H1 (cell line): ENCODE measurements around the gene CORO7. TPM values are rescaled to one million over a fixed set of nuclear protein-coding genes. Genes with fewer than 3 reads are reported as not detected.

Experiments
- CTCF ChIA-PET: fragments of 300-600 bp; sonication (Branson Sonifier 250); formaldehyde crosslinking; loops from one replicate; lab custom pipeline; 2021; ENCODE audit not compliant: partially characterized antibody; lab: Charles Lee
- POLR2A ChIA-PET: fragments of 300-600 bp; sonication (Branson Sonifier 250); formaldehyde crosslinking; loops from one replicate; lab custom pipeline; 2021; ENCODE audit warnings: inconsistent platforms; ENCODE audit not compliant: partially characterized antibody; lab: Charles Lee
- DNase-seq, 2 experiments: peaks; one replicate each; pipeline versions ENCODE4 v3.0.0 to v3.0.0-alpha.2; 2010 to 2022; ENCODE audit warnings: low spot score in 2 of 2, low read depth in 1 of 2, mixed read lengths in 1 of 2
- FAIRE-seq: peaks from 2 replicates; lab custom pipeline; 2011; peaks lifted over from hg19 to GRCh38; lab: Jason Lieb, UNC
- H2AFZ ChIP-seq: 2 replicates; pipeline ENCODE4 v1.8.1; 2012; ENCODE audit warnings: low read length, inconsistent platforms
- H2AK5ac ChIP-seq: 2 replicates; pipeline ENCODE4 v1.6.1; 2013; ENCODE audit warnings: low read depth, low read length
- H2BK120ac ChIP-seq: replicated peaks from 2 replicates; pipeline ENCODE3; 2013; ENCODE audit warnings: low read depth, low read length, inconsistent platforms
- H2BK12ac ChIP-seq: 2 replicates; pipeline ENCODE4 v1.6.1; 2013; ENCODE audit warnings: low read depth, low read length
- H2BK15ac ChIP-seq: 2 replicates; pipeline ENCODE4 v1.6.1; 2013; ENCODE audit warnings: low read length
- H2BK20ac ChIP-seq: 2 replicates; pipeline ENCODE4 v1.6.1; 2013; ENCODE audit warnings: low read length
- H2BK5ac ChIP-seq: 2 replicates; pipeline ENCODE4 v1.6.1; 2013; ENCODE audit warnings: low read depth, low read length
- H3K14ac ChIP-seq: 2 replicates; pipeline ENCODE4 v1.6.1; 2013; ENCODE audit warnings: inconsistent platforms; ENCODE audit not compliant: insufficient read length
- H3K18ac ChIP-seq: 2 replicates; pipeline ENCODE4 v1.6.1; 2013; ENCODE audit warnings: low read length; ENCODE audit errors: extremely low read depth
- H3K23ac ChIP-seq: 2 replicates; pipeline ENCODE4 v1.6.1; 2013; ENCODE audit warnings: inconsistent platforms; ENCODE audit not compliant: insufficient read length
- H3K23me2 ChIP-seq: 2 replicates; pipeline ENCODE4 v1.6.1; 2013; ENCODE audit warnings: low read depth, low read length
- H3K27ac ChIP-seq: 2 replicates; pipeline ENCODE4 v1.6.1; 2011; ENCODE audit warnings: low read depth, low read length, inconsistent platforms
- H3K27me3 ChIP-seq, 4 experiments: replicated peaks in 1 of 4; 1 replicate in 1 of 4; 2 replicates in 3 of 4; pipeline versions ENCODE4 v1.6.1 to v1.8.1; 2011 to 2013; ENCODE audit warnings: low read length in 3 of 4, mild to moderate bottlenecking in 3 of 4, inconsistent platforms in 2 of 4, mixed read lengths in 2 of 4, moderate library complexity in 1 of 4; ENCODE audit not compliant: control insufficient read depth in 3 of 4, insufficient read depth in 3 of 4; ENCODE audit errors: extremely low read depth in 1 of 4
- H3K36me3 ChIP-seq, 4 experiments: 2 replicates each; pipeline versions ENCODE4 v1.6.1 to v1.8.1; 2011 to 2013; ENCODE audit warnings: mild to moderate bottlenecking in 4 of 4, low read length in 3 of 4, moderate library complexity in 2 of 4, control low read depth in 1 of 4, inconsistent platforms in 1 of 4; ENCODE audit not compliant: insufficient read depth in 4 of 4, control insufficient read depth in 2 of 4
- H3K4ac ChIP-seq: replicated peaks from 2 replicates; pipeline ENCODE3; 2013; ENCODE audit warnings: low read length, low read depth, mixed read lengths, inconsistent platforms; ENCODE audit not compliant: insufficient read length
- H3K4me1 ChIP-seq, 4 experiments: replicated peaks in 1 of 4; 1 replicate in 1 of 4; 2 replicates in 3 of 4; pipeline versions ENCODE4 v1.6.1 to v1.8.1; 2011 to 2013; ENCODE audit warnings: low read length in 3 of 4, inconsistent platforms in 2 of 4, mixed read lengths in 1 of 4; ENCODE audit not compliant: insufficient read depth in 4 of 4, control insufficient read depth in 3 of 4
- H3K4me2 ChIP-seq, 2 experiments: 2 replicates each; pipeline versions ENCODE4 v1.6.1 to v1.8.1; 2011 to 2013; ENCODE audit warnings: low read depth in 2 of 2, low read length in 2 of 2, control low read depth in 1 of 2, inconsistent platforms in 1 of 2, mild to moderate bottlenecking in 1 of 2; ENCODE audit not compliant: insufficient read depth in 1 of 2
- H3K4me3 ChIP-seq, 4 experiments: fragments of 200-600, 300-600 bp in 1 of 4; sonication (generic), shearing (Covaris generic), sonication (Bioruptor Twin) in 1 of 4; 2 replicates each; pipeline versions ENCODE4 v1.5.1 to v1.8.1; 2011 to 2016; ENCODE audit warnings: low read length in 4 of 4, low read depth in 3 of 4, control low read depth in 2 of 4, inconsistent platforms in 2 of 4, mild to moderate bottlenecking in 2 of 4, mixed read lengths in 1 of 4, moderate library complexity in 1 of 4; ENCODE audit not compliant: insufficient read depth in 2 of 4; ENCODE audit errors: extremely low read depth in 1 of 4
- H3K56ac ChIP-seq: replicated peaks from 2 replicates; pipeline ENCODE3; 2013; ENCODE audit warnings: low read depth, mild to moderate bottlenecking, mixed read lengths, low read length, inconsistent platforms; ENCODE audit not compliant: insufficient read length
- H3K79me1 ChIP-seq: 2 replicates; pipeline ENCODE4 v1.6.1; 2013; ENCODE audit warnings: low read depth, low read length, control low read depth
- H3K79me2 ChIP-seq, 2 experiments: 2 replicates each; pipeline versions ENCODE4 v1.6.1 to v1.8.1; 2012 to 2013; ENCODE audit warnings: low read length in 2 of 2, mild to moderate bottlenecking in 2 of 2, inconsistent platforms in 1 of 2; ENCODE audit not compliant: insufficient read depth in 2 of 2, control insufficient read depth in 1 of 2
- H3K9ac ChIP-seq, 4 experiments: replicated peaks in 1 of 4; 1 replicate in 1 of 4; 2 replicates in 3 of 4; pipeline versions ENCODE4 v1.6.1 to v1.8.1; 2011 to 2013; ENCODE audit warnings: low read depth in 3 of 4, low read length in 3 of 4, control low read depth in 2 of 4, mild to moderate bottlenecking in 2 of 4, moderate library complexity in 2 of 4, inconsistent platforms in 1 of 4; ENCODE audit errors: extremely low read depth in 1 of 4
- H3K9me3 ChIP-seq, 2 experiments: 2 replicates each; pipeline versions ENCODE4 v1.6.1 to v1.8.1; 2012 to 2013; ENCODE audit warnings: mild to moderate bottlenecking in 2 of 2, moderate library complexity in 2 of 2, control low read depth in 1 of 2, inconsistent platforms in 1 of 2, low read depth in 1 of 2, low read length in 1 of 2, mixed read lengths in 1 of 2; ENCODE audit not compliant: insufficient read depth in 2 of 2
- H4K20me1 ChIP-seq, 2 experiments: replicated peaks in 1 of 2; 2 replicates each; pipeline versions ENCODE3 to v1.8.1; 2011 to 2013; ENCODE audit warnings: inconsistent platforms in 2 of 2, low read length in 2 of 2, mild to moderate bottlenecking in 1 of 2; ENCODE audit not compliant: insufficient read depth in 2 of 2, control insufficient read depth in 1 of 2
- H4K5ac ChIP-seq: 2 replicates; pipeline ENCODE4 v1.6.1; 2013; ENCODE audit warnings: low read length, low read depth, mixed read lengths, inconsistent platforms; ENCODE audit not compliant: insufficient read length
- H4K8ac ChIP-seq: 2 replicates; pipeline ENCODE4 v1.8.0; 2013; ENCODE audit warnings: mild to moderate bottlenecking, moderate library complexity, low read length, inconsistent platforms; ENCODE audit not compliant: insufficient read depth; ENCODE audit errors: extremely low read depth
- H4K91ac ChIP-seq: replicated peaks from 2 replicates; pipeline ENCODE3; 2013; ENCODE audit warnings: low read length, mixed read lengths, inconsistent platforms; ENCODE audit not compliant: insufficient read length
- BCL11A ChIP-seq, 2 experiments: IDR thresholded peaks; one replicate each; pipeline ENCODE4 v1.6.1; 2011; ENCODE audit warnings: low read depth in 2 of 2, low read length in 2 of 2, mild to moderate bottlenecking in 2 of 2
- CHD2 ChIP-seq: IDR thresholded peaks from 2 replicates; pipeline ENCODE4 v1.6.1; 2012; ENCODE audit warnings: low read length, improper control_type of control experiment
- CREB1 ChIP-seq: IDR thresholded peaks from 2 replicates; pipeline ENCODE4 v1.6.1; 2012; ENCODE audit warnings: inconsistent platforms
- CTBP2 ChIP-seq: IDR thresholded peaks from 2 replicates; pipeline ENCODE4 v1.7.0; 2011; ENCODE audit warnings: borderline replicate concordance, mild to moderate bottlenecking, moderate library complexity, mixed read lengths, low read length; ENCODE audit not compliant: insufficient read depth, insufficient read length
- MAFK ChIP-seq: IDR thresholded peaks from 2 replicates; pipeline ENCODE4 v1.6.1; 2012; ENCODE audit warnings: low read depth, mild to moderate bottlenecking, improper control_type of control experiment, low read length
- POLR2AphosphoS5 ChIP-seq: IDR thresholded peaks from 2 replicates; pipeline ENCODE4 v1.6.1; 2011; ENCODE audit warnings: low read depth, low read length
- POU5F1 ChIP-seq: IDR thresholded peaks from 2 replicates; pipeline ENCODE4 v1.6.1; 2011; ENCODE audit warnings: low read depth, mild to moderate bottlenecking, low read length, moderate library complexity
- RAD21 ChIP-seq, 2 experiments: IDR thresholded peaks in 1 of 2; conservative IDR thresholded peaks in 1 of 2; 2 replicates each; pipeline ENCODE4 v1.6.1; 2011; ENCODE audit warnings: low read depth in 2 of 2, low read length in 2 of 2, improper control_type of control experiment in 1 of 2, inconsistent platforms in 1 of 2, mild to moderate bottlenecking in 1 of 2, moderate library complexity in 1 of 2
- SP4 ChIP-seq: IDR thresholded peaks from 2 replicates; pipeline ENCODE4 v1.6.1; 2012; ENCODE audit warnings: low read length, inconsistent platforms
- ZNF274 ChIP-seq: IDR thresholded peaks from 2 replicates; pipeline ENCODE4 v1.7.0; 2012; ENCODE audit warnings: low read length, borderline replicate concordance; ENCODE audit errors: extremely low read depth
- WGBS, 2 experiments: shearing (Covaris generic) in 1 of 2; methylation state at CpG; one replicate each; pipeline versions ENCODE4 v1.1.6 to v1.1.7; 2013 to 2015; ENCODE audit warnings: low lambda C conversion rate in 2 of 2, mixed read lengths in 2 of 2, inconsistent platforms in 1 of 2, low coverage in 1 of 2, missing lambda C conversion rate in 1 of 2; ENCODE audit not compliant: insufficient replicate concordance in 2 of 2, insufficient coverage in 1 of 2, insufficient read length in 1 of 2; ENCODE audit errors: extremely low coverage in 1 of 2, missing lambda C conversion rate in 1 of 2; 5-methylcytosine and 5-hydroxymethylcytosine counted together
- polyA plus RNA-seq, 7 experiments: library from polyadenylated mRNA; depleted of rRNA in 3 of 7; stranded (reverse) in 5 of 7; unstranded in 2 of 7; fragments of >200 nt in 5 of 7; fragments of 200-250 nt in 2 of 7; gene quantifications; 1 replicate in 5 of 7; 2 replicates in 1 of 7; 4 replicates in 1 of 7; pipeline versions ENCODE4 v1.2.1 to v1.2.3, GENCODE V29; 2011 to 2013; ENCODE audit warnings: missing spikeins in 2 of 7, mixed read lengths in 2 of 7
- total RNA-seq: library from RNA; stranded (reverse); fragmentation: NEBNext Ultra II Directional; extraction: Animal tissue kit (Norgen Biotek cat#: 25700); gene quantifications from 2 replicates; pipeline ENCODE4 v1.2.1, GENCODE V29; 2021
- TF ChIP-seq, protein P1 (sequence below): IDR thresholded peaks from 2 replicates; pipeline ENCODE4 v1.6.1; 2011; ENCODE audit warnings: low read depth, mild to moderate bottlenecking, low read length; ENCODE audit not compliant: insufficient read depth
- TF ChIP-seq, protein P2 (sequence below): IDR thresholded peaks from 2 replicates; pipeline ENCODE4 v1.6.1; 2012; ENCODE audit warnings: inconsistent platforms

The CORO7 gene
- total and polyA plus RNA-seq, 2 of the 8 experiments (the other 6 are each of a cell fraction or from before 2014, with no cell fraction given), result 25.2 to 29.8 TPM

DNA sequence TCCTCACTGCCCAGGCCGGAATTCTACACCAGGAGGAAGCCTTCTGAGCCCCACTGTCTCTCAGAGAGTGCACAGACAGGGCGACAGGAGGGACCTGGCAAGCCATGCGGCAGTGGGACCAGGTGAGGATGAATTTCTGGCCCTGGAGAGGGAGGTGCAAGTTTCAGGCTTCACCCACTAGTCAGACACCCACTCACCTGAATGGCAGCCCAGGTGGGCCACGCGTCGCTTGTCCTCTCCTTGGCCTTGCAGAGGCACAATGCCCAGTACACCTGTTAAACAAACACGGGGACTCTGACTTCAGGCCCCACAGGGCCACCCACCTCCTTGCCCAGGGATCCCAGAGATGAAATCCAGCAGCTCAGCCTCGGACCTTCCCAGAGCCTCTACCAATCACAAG, 4.2 kb downstream of the CORO7 start:
- no peak overlapping the region for H4K91ac ChIP-seq
- H2BK15ac ChIP-seq, result no peak overlapping the region
- no peak overlapping the region for H4K5ac ChIP-seq
- no peaks in the 10 kb centered on the region for H3K79me2 ChIP-seq
- no peak overlapping the region for H3K56ac ChIP-seq
- no peak overlapping the region for H3K4ac ChIP-seq
- no peak overlapping the region for H2AK5ac ChIP-seq
- no peak for FAIRE-seq
- H2BK20ac ChIP-seq, result no peak overlapping the region
- H4K20me1 ChIP-seq, result peaks cover 0 to 12% of the 10 kb centered on the region in 2 experiments
- no peaks in the 10 kb centered on the region for H3K27me3 ChIP-seq
- H3K23ac ChIP-seq, result no peak overlapping the region
- H2BK12ac ChIP-seq, result no peak overlapping the region
- no peak overlapping the region for H3K9ac ChIP-seq
- no peak overlapping the region for H3K4me2 ChIP-seq
- H3K4me1 ChIP-seq, result peaks cover 2 to 11% (median 4%) of the 10 kb centered on the region in 4 experiments; a peak in 6 of 7 replicates
- H3K4me3 ChIP-seq, result no peak overlapping the region
- H2AFZ ChIP-seq, result no peak overlapping the region
- H3K36me3 ChIP-seq, result no peaks in the 10 kb centered on the region; a peak in 1 of 8 replicates
- no peak overlapping the region for H2BK5ac ChIP-seq
- H3K18ac ChIP-seq, result no peak overlapping the region
- POLR2A ChIA-PET, result interaction anchor here (1.1 kb wide), 2 partner anchors 8 to 11 kb away, joined by 3 read pairs; no protein-coding TSS in a partner anchor
- no peak overlapping the region for H3K14ac ChIP-seq
- no peak overlapping the region for H2BK120ac ChIP-seq
- WGBS, 2 experiments, result 94% methylated on average over 8 of the region's 8 CpGs; no CpG with 5 or more reads in 1 of the 2 experiments
- no peak overlapping the region for H3K27ac ChIP-seq
- H3K79me1 ChIP-seq, result 0 out of 2 replicates have a peak, but pooled peaks cover 3% of the 10 kb centered on the region
- no peaks in the 10 kb centered on the region for H3K9me3 ChIP-seq
- H3K23me2 ChIP-seq, result peaks cover 9% of the 10 kb centered on the region; the same call in 1 of the 2 replicates
- no peak for DNase-seq
- H4K8ac ChIP-seq, result no peak overlapping the region; the same call in 1 of the 2 replicates
- TF ChIP-seq, protein P1, sequence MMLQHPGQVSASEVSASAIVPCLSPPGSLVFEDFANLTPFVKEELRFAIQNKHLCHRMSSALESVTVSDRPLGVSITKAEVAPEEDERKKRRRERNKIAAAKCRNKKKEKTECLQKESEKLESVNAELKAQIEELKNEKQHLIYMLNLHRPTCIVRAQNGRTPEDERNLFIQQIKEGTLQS, result no peak
- TF ChIP-seq POU5F1, result no peak
- no peak for TF ChIP-seq CHD2
- TF ChIP-seq CTBP2, result no peak
- TF ChIP-seq CREB1, result no peak
- TF ChIP-seq, protein P2, sequence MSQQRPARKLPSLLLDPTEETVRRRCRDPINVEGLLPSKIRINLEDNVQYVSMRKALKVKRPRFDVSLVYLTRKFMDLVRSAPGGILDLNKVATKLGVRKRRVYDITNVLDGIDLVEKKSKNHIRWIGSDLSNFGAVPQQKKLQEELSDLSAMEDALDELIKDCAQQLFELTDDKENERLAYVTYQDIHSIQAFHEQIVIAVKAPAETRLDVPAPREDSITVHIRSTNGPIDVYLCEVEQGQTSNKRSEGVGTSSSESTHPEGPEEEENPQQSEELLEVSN, result no peak
- TF ChIP-seq POLR2AphosphoS5, result no peak
- TF ChIP-seq MAFK, result no peak
- TF ChIP-seq RAD21 (IDR thresholded peaks at IDR 0.05 in 1 of 2, conservative IDR thresholded peaks at IDR 0.05 in 1 of 2; ENCODE audit: low read depth in 2 of 2, low read length in 2 of 2), result no peak
- TF ChIP-seq ZNF274, result no peak
- TF ChIP-seq SP4, result no peak
- TF ChIP-seq BCL11A (IDR thresholded peaks at IDR 0.05; ENCODE audit: low read depth in 2 of 2, low read length in 2 of 2), result no peak
- CTCF ChIA-PET, result interaction anchor here (0.8 to 17.2 kb wide), 7 partner anchors 9 to 158 kb away, joined by 3 to 659 read pairs (median 4); no protein-coding TSS in a partner anchor
